Right renal cortex interstitium (tissue), 3 donors: ENCODE results near the gene SUPT7L. TPM values are rescaled to one million over a fixed set of nuclear protein-coding genes. Genes with fewer than 3 reads are reported as not detected.
"Not testable (repeated sequence)": the region's sequence is repeated elsewhere in the genome, so short reads cannot be mapped to it uniquely, and the experiment has no call there.

Source experiments
- DNase-seq, 3 donors: peaks; one replicate each; pipeline ENCODE4 v3.0.0-alpha.2; 2013; ENCODE audit warnings: low read depth in 3 of 3, low spot score in 2 of 3
- polyA plus RNA-seq, 3 donors: library from polyadenylated mRNA; unstranded; fragments of 120-200 nt; gene quantifications; one replicate each; pipeline ENCODE4 v1.2.1, GENCODE V29; 2013; ENCODE audit not compliant: insufficient read length in 3 of 3

The SUPT7L gene
- polyA plus RNA-seq, 3 donors: 51.1 to 57.4 (median 53.9) TPM

DNA sequence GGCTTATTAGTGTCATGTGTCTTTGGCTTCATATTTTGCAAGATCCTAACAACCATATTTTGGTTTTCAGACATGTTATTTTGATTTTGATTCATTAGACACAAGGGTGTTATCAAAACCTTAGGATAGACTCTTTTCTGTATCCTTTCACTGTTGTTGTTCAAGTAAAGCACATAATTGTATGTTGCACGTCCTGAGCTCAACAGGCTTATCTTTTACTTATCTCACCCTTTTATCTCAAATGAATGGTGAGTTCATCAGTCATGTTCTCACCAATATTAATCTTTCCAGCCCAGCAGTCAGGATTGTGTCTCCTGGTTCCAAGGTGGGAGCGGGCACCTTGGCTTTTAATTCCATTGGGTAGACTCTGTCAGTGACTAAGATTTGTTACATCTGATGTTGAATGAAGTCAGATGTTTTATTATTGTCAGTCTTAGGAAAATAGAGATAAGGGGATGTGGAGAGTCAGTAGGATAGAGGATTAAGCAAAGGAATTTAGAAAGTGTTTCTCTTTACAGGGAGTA, 22.6 kb downstream of the SUPT7L start:
- no peak for DNase-seq

DNA sequence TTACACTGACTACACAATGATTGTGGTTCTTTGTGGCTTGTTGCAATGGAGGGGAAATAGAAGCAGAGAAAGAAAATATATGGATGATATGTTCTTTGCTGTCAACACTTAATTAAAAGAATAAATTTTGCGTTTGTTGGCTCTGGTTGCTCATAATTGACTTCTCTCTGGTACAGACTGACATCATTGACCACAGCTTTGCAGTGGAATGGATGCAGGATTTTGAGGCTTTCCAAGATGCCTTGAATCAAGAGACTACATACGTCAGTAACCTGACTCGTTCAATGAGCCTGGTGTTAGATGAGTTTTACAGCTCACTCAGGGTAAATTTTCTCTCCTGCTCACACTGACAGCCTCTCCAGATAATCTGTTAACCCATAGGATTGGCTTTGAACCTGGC, 24.7 kb downstream of the SUPT7L start:
- DNase-seq: no peak

- DNase-seq: no peak
Observed at GRCh38 chr2:27638037-27638637, 25.3 kb downstream of the SUPT7L start.

DNA sequence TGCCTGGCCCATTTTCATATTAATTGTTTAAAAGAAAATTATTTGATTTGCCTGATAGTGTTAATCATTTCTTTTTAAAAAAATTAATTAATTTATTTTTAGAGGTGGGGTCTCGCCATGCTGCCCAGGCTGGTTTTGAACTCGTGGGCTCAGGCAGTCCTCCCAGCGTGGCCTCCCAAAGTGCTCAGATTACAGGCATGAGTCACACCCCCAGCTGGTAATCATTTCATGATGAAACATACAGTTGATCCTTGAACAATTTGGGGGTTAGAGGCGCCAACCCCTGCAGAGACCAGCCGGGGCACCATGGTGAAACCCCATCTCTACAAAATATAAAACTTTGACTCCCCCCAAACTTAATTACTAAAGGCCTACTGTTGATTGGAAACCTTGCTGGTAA, 26.6 kb downstream of the SUPT7L start:
- DNase-seq: no peak

- DNase-seq: no peak
Observed at GRCh38 chr2:27634291-27634690, 29.1 kb downstream of the SUPT7L start.

DNA sequence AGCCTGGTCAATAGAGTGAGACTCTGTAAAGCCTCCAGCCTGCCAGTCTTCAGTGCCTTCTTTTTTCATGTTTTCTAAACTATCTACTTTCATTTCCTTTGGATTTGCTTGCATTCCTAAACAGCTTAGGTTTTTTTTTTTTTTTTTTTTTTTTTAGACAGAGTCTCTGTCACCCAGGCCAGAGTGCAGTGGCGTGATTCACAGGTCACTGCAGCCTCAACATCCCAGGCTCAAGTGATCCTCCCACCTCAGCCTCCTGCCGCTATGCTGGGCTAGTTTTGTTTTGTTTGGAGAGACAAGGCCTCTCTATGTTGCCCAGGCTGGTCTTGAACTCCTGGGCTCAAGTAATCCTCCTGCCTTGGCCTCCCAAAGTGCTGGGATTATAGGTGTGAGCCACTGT, 33.2 kb downstream of the SUPT7L start:
- DNase-seq: not testable (repeated sequence)

- peak; percentile 50 to 65 (median 51) for DNase-seq
Observed at GRCh38 chr2:27628767-27629709, 34.4 kb downstream of the SUPT7L start, which contains the start of the genes CCDC121 and GPN1. TSS of gene CCDC121 (minus strand) at chr2:27629012. CDS start at chr2:27627799, 1,213 bp downstream. TSS of gene GPN1 (plus strand) at chr2:27629050. CDS start at chr2:27629059, 9 bp downstream.

DNA sequence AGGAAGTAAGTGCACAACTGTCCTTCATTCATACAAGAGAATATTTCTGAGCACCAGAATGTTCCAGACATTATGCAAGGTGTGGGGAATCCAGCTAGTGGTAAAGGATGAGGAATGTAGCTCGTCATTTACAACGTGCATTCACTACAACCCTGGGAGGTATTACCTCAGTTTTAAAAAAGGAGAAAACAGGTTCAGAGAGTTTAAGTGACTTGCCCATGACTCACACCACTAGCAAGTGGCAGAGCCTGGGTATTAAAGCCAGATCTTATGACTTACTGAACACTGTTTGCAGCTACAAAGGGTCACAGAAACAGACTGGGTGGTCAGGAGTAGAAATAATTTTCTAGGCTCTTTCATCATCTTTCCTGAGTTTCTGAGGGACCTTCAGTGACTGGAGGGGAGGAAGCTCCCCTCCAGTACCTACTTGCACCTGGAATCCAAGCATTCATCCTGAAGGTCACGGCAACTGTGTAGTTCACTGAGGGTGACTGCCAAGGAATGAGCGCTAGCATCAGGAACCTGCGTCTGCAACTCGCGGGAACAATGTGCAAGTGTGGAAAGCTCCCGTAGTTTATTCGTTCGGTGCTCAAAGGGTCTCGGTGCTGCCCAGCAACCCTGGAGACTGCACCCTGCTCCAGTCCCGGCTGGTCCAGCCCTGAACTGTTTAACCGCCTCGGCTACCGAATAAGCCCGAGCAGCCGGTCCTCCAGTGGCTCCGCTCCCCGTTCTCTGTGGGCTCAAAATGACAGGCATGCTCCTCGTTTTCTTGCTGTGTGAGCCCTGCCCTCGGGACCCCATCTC, 35.2 kb downstream of the SUPT7L start:
- DNase-seq: peak in 1 of 3 donors; percentile 0

DNA sequence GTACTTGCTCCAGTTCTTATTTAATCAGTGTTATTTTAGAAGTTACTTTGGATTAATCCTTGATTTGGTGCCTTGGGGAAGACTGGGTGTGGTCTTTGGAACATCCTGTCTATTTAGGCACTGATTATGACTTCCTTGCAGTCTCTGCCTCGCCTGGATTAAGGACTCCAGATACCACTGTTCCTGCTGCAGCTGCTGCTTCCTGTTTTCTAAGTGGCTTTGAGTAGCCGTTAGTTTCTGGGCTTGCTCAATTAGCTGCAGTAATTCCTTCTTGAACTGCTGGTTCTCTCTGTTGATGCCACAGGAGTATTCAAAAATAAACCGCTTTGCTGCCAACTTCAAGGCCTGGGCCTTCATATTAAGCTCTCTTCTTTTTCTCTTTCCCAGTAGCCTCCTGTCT, 36.5 kb downstream of the SUPT7L start:
- not testable (repeated sequence) for DNase-seq

GRCh38 chr2:27626323-27626722, 37.1 kb downstream of the SUPT7L start:
- not testable (repeated sequence) for DNase-seq

DNA sequence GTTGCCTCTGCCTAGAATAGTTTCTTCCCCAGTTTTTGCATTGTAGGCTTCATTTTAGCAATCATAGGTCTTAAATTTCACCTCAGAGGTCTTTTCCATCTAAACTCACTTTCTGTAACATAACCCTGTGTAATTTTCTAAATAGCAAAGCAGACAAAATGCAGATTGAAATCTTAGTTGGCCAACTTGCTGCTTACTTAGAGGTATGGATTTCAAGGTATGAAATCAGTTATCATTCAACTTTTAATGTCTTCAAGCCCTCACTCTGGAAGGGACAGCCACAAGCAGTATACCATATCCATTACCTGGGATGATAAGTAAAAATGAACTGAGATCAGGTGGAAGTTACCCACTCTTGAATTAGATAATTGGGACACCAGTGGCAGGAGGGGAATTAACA, 38.5 kb downstream of the SUPT7L start:
- no peak for DNase-seq

DNA sequence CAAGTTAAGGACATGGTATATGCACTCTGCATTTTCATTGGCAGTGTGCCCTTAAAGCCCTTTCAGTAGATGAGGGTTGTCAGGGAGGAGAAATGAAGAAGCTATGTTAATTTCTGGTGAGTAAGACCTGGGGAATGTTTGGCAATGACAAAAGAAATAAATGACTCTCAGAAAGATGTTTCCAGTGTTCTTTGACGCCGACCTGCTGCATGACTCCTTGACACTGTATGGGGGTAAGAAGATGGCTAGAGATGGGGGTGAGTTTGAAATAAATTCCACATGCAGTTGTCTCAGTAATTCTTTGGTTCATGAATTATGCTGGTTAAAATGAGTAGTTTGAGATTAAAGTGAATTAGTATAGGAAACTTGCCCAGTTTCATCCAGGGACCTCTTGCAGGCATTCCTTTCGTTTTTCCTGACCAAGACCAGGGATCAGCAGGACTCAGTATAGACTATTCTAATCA, 40.5 kb downstream of the SUPT7L start:
- DNase-seq: no peak

- DNase-seq: no peak
Observed at GRCh38 chr2:27621524-27621923, 41.9 kb downstream of the SUPT7L start.

DNA sequence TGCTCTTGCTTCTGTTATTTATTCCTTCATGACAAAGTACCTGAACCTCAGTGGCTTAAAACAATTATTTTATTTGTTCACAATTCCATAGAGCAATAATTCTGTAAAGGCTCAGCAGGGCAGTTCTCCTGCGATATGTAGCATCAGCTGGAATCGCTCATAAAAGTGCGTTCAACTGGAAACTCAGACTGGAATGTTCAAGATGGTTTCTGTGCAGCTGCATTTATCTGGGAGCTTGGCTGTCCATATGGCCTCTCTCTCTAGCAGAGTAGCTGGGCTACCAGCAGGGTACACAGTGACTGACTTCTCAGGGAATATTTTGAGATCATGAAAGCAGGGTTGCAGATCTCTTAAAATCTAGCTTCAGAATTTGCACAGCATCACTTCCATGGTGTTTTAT, 48.1 kb downstream of the SUPT7L start:
- DNase-seq: no peak

GRCh38 chr2:27613985-27614384, 49.4 kb downstream of the SUPT7L start:
- no peak for DNase-seq

DNA sequence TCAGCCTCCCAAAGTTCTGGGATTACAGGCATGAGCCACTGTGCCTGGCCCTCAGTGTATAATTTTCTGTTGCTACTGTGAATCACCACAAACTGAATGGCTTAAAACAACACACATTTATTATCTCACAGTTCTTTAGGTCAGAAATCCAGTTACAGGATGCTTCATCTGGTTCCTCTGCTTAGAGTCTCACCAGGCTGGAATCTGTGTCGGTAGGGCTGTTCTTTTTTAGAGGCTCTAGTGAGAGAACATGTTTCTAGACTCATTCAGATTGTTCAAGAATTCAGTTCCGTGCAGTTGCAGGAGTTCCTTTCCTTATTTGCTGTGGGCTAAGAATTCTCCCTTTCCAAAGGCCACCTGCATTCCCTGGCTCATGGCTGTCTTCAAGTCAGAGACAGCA, 56.8 kb downstream of the SUPT7L start:
- no peak for DNase-seq

Other genes starting within 250 kb of the SUPT7L start
- gene NRBP1, start 235.0 kb downstream of the SUPT7L start, polyA plus RNA-seq: 100 to 1,000 TPM; 126 to 135 (median 130) TPM
- gene KRTCAP3, start 221.2 kb downstream of the SUPT7L start, polyA plus RNA-seq: 1 to 10 TPM; 5.6 to 8.1 (median 6.5) TPM
- 10 to 100 TPM; 39.1 to 44.9 (median 39.8) TPM for gene IFT172, start 173.9 kb downstream of the SUPT7L start, polyA plus RNA-seq
- 1 to 10 TPM; 7.4 to 8.2 (median 7.6) TPM for gene FNDC4, start 168.4 kb downstream of the SUPT7L start, polyA plus RNA-seq
- not detected for gene GCKR, start 166.8 kb downstream of the SUPT7L start, polyA plus RNA-seq
- gene ZNF512, start 80.6 kb downstream of the SUPT7L start, polyA plus RNA-seq: 10 to 100 TPM; 80.9 to 89.1 (median 83.2) TPM
- gene CCDC121, start 34.6 kb downstream of the SUPT7L start, polyA plus RNA-seq: 10 to 100 TPM; 13.0 to 14.1 (median 13.9) TPM
- gene GPN1, start 34.6 kb downstream of the SUPT7L start, polyA plus RNA-seq: 10 to 100 TPM; 63.9 to 69.7 (median 67.3) TPM
- 10 to 100 TPM; 32.5 to 33.6 (median 33.6) TPM for gene SLC4A1AP, start 275 bp upstream of the SUPT7L start, polyA plus RNA-seq
- gene MRPL33, start 108.1 kb upstream of the SUPT7L start, polyA plus RNA-seq: 100 to 1,000 TPM; 182 to 196 (median 183) TPM
- gene RBKS, start 226.8 kb upstream of the SUPT7L start, polyA plus RNA-seq: 1 to 10 TPM; 7.9 to 8.9 (median 8.2) TPM
- 10 to 100 TPM; 55.5 to 58.9 (median 57.2) TPM for gene BABAM2, start 227.1 kb upstream of the SUPT7L start, polyA plus RNA-seq